Stimulated activated CD8-positive, alpha-beta memory T cell treated with anti-CD3 and anti-CD28 coated beads, Interleukin-7, amount 100 ng/mL, for 4 hours (primary cell): ENCODE measurements around the gene MED29.
A peak's percentile ranks its signal among the peaks of the same experiment; 100 is the strongest.

ENCODE experiments used
- DNase-seq, 2 donors: peaks; one replicate each; pipeline ENCODE4 v3.0.0-alpha.2; 2020; ENCODE audit warnings: low read depth in 2 of 2

The MED29 gene

DNA sequence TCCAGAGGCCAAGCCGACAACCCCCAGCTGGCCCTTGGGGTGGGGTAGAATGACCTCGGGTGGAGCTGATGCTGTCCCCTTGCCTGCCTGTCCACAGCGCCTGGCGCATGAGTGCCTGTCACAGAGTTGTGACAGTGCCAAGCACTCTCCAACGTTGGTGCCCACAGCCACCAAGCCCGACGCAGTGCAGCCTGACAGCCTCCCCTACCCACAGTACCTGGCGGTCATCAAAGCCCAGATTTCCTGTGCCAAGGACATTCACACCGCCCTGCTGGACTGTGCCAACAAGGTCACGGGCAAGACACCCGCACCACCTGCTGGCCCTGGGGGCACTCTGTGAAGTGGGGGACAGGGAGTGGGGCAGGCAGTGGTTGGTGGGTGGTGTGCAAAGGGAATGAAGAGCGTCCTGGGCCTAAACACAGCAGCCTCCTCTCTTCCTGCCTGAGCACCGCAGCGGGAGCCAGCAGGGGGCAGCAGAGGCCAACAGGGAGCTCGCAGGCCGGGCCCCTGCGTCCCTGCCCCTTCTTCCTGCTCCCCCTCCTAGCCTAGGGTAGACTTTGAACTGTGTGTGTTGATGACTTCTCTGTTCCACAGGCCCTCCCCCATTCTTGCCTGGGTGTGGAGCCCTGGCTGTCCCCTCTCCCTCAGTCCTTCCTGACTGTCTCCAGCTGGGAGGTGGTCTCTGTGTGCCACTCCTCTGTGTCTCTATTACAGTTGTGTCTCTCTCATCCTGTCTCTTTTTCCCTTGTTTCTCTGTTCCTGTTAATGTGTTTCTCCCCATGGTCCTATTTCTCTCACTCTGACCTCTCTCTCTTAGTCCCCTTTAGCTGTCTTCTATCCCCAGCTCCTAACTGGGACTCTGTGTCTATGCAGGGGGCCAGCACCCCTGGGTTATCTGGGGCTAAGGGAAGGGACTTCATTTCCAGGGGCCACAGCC lies 6.5 kb downstream of the MED29 start:
- peak; percentile 87 to 89 for DNase-seq

GRCh38 chr19:39398297-39398864 lies 7.2 kb downstream of the MED29 start:
- no peak for DNase-seq

- DNase-seq = no peak
Measured at GRCh38 chr19:39399668-39400050, 8.5 kb downstream of the MED29 start.

DNA sequence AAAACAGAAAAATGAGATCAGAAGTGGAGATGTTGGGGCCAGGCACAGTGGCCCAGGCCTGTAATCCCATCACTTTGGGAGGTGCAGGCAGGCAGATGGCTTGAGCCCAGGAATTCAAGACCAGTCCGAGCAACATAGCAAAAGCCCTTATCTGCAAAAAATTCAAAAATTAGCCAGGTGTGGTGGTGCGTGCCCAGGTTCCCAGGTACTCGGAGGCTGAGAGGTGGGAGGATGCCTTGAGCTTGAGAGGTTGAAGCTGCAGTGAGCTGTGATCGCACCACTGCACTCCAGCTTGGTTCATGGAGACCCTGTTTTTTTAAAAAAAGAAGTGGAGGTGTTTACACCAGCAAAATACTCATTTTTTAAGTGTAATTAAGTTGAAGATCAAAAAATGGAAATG lies 8.9 kb downstream of the MED29 start:
- no peak for DNase-seq

GRCh38 chr19:39401070-39401548 lies 9.9 kb downstream of the MED29 start:
- no peak for DNase-seq

DNA sequence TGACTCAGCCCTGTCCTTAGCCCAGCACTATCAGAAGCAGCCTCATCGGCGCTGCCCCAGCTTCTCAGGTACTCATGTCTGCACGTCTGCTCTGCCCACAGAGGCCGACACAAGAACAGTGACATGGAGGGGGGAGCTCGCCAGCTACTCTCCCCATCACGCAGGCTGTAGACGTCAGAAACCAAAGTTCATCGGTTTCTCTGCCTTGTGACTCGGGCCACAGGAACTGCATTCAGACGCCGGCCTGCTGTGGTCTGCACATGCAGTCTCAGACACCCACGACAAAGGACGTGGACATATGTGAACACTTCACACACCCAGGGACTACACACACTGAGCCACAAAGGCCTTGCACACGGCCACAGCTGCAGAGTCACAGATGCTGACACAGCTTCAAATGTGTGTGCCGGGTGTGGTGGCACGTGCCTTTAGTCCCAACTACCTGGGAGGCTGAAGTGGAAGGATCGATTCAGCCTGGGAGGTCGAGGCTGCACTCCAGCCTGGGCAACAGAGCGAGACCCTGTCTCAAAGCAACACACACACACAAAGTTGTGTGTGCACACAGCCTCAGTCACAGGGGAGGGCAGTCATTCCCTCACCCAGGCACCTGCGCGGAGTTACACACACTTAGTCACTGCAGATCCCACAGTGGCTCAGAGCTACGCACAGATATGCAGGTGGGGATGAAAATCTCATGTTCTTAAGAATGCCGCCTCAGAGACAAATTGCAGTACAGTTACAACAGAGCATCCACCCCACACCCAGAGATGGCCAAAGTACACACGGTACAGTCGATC lies 10.6 kb downstream of the MED29 start:
- peak; percentile 74 to 77 for DNase-seq

DNA sequence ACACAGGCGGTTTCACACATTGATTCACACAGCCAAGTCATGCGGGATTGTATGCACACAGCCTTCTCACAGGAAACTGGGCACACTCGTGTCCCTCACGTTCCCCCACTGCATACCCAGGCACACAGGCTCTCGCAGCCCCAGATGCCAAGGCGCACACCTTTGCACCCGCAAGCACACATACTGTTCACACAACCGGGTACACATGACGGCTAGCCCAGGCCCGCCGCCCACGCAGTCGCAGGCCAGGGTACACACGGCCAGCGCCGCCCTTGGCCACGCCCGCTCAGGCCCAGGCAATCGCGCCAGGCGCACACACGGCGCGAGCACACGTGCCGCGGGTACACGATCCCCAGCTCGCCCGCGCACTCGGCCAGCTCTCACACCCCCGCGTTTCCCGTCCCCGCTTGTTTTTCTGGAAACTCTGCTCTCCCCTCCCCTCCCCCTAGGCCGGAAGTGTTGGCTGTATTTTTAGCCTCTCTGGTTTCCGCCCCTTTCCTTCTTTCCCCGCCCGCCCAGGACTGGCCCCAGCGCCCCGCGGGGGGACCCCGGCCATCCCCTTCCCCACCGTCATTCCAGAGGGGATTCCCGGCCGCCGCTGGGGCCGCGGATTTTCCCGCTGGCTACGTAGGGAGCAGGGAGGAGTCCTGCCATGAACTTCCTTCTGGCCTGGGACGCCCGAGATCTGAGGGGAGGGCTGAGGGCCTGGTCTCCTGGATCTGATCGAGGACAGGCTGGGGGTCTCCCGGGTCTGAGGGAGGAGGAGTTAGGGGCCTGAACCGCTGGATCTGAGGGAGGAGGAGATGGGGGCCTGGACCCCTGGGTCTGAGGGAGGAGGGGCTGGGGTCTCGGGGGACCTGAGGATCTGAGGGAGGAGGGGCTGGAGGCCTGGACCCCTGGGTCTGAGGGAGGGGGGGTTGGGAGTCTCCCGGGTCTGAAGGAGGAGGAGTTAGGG lies 11.4 kb downstream of the MED29 start:
- peak; percentile 80 to 81 for DNase-seq

GRCh38 chr19:39403331-39404312 lies 12.4 kb downstream of the MED29 start:
- peak; percentile 91 to 96 for DNase-seq

GRCh38 chr19:39405261-39405957 lies 14.2 kb downstream of the MED29 start:
- no peak for DNase-seq

GRCh38 chr19:39405958-39406655 lies 14.9 kb downstream of the MED29 start:
- peak; percentile 84 to 87 for DNase-seq

GRCh38 chr19:39406656-39407409 lies 15.7 kb downstream of the MED29 start, which contains the start of gene ZFP36:
ZFP36 (plus strand) TSS chr19:39406847; CDS start chr19:39406905, 58 bp downstream.
- DNase-seq = peak; percentile 81 to 83

DNA sequence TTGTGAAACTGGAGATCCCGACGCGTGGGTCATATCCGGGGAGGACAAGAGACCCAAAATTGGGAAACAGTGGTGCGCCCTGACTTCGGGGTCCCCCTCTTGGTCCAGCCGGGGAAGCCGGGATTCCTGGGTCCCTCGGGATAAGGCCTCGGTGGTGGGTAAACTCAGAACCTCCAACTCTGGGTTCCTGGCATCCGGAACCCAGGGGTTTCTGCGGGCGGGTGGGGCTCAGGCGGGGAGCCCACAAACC lies 16.2 kb downstream of the MED29 start:
- no peak for DNase-seq

DNA sequence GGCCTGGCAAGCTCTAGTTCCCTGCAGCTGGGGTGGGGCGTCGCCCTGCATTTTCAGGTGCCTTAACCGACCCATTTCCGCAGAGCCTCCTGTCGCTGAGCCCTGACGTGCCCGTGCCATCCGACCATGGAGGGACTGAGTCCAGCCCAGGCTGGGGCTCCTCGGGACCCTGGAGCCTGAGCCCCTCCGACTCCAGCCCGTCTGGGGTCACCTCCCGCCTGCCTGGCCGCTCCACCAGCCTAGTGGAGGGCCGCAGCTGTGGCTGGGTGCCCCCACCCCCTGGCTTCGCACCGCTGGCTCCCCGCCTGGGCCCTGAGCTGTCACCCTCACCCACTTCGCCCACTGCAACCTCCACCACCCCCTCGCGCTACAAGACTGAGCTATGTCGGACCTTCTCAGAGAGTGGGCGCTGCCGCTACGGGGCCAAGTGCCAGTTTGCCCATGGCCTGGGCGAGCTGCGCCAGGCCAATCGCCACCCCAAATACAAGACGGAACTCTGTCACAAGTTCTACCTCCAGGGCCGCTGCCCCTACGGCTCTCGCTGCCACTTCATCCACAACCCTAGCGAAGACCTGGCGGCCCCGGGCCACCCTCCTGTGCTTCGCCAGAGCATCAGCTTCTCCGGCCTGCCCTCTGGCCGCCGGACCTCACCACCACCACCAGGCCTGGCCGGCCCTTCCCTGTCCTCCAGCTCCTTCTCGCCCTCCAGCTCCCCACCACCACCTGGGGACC lies 16.6 kb downstream of the MED29 start:
- DNase-seq = no peak

DNA sequence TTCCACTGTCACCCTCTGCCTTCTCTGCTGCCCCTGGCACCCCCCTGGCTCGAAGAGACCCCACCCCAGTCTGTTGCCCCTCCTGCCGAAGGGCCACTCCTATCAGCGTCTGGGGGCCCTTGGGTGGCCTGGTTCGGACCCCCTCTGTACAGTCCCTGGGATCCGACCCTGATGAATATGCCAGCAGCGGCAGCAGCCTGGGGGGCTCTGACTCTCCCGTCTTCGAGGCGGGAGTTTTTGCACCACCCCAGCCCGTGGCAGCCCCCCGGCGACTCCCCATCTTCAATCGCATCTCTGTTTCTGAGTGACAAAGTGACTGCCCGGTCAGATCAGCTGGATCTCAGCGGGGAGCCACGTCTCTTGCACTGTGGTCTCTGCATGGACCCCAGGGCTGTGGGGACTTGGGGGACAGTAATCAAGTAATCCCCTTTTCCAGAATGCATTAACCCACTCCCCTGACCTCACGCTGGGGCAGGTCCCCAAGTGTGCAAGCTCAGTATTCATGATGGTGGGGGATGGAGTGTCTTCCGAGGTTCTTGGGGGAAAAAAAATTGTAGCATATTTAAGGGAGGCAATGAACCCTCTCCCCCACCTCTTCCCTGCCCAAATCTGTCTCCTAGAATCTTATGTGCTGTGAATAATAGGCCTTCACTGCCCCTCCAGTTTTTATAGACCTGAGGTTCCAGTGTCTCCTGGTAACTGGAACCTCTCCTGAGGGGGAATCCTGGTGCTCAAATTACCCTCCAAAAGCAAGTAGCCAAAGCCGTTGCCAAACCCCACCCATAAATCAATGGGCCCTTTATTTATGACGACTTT lies 17.4 kb downstream of the MED29 start:
- DNase-seq = no peak

DNA sequence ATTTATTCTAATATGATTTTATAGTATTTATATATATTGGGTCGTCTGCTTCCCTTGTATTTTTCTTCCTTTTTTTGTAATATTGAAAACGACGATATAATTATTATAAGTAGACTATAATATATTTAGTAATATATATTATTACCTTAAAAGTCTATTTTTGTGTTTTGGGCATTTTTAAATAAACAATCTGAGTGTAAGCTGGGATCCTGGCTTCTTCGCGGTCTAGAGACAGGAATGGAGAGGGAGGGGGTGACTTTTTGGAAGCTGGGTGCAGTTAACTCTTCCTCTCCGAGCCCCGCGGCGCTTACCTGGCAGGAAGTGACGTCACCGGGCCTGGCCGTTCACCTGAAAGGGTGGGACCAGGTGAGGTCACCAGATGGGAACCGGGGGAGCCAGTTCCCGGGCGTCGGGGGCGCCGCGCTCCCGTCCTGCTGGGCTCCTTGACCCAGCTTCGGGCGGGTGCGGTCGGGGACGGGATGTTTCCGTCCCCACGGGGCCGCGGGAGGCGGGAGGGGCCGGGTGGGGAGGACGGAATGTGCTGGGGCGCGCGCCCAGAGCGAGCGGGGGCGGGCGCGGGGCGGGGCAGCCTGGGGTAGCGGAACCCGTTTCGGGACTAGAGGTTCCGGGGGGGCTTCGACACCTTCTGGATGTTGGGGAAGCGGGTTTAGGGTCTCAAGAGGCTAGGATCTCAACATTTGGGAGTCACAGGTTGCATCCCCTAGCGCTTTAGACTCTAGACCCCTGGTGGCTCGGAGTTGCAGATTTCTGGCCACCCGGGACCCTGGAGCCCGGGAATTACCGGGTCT lies 18.2 kb downstream of the MED29 start:
- DNase-seq = peak; percentile 71 to 75
